HFFc6 (cell line): Measurements from ENCODE around the gene CCR2. TPM values are rescaled to one million over a fixed set of nuclear protein-coding genes. Genes with fewer than 3 reads are reported as not detected.
A peak's percentile ranks its signal among the peaks of the same experiment; 100 is the strongest.
"Not testable (repeated sequence)": the region's sequence is repeated elsewhere in the genome, so short reads cannot be mapped to it uniquely, and the experiment has no call there.

Source experiments
- DNase-seq: peaks from one replicate; pipeline ENCODE4 v3.0.0-alpha.2; 2018
- H3K27ac Mint-ChIP-seq: 2 replicates; pipeline ENCODE4 v1.8.0; 2020; ENCODE audit warnings: mild to moderate bottlenecking, mixed read lengths
- H3K27me3 Mint-ChIP-seq: 2 replicates; pipeline ENCODE4 v1.8.0; 2021; ENCODE audit warnings: mild to moderate bottlenecking, moderate library complexity, mixed read lengths; ENCODE audit not compliant: insufficient read depth
- H3K36me3 Mint-ChIP-seq: 2 replicates; pipeline ENCODE4 v1.8.0; 2021; ENCODE audit warnings: low read depth, mixed read lengths
- H3K4me1 Mint-ChIP-seq: 2 replicates; pipeline ENCODE4 v1.8.0; 2020; ENCODE audit warnings: low read depth, mixed read lengths
- H3K4me3 Mint-ChIP-seq: 2 replicates; pipeline ENCODE4 v1.8.0; 2020; ENCODE audit warnings: mild to moderate bottlenecking, moderate library complexity, mixed read lengths
- H3K9me3 Mint-ChIP-seq: 2 replicates; pipeline ENCODE4 v1.8.0; 2020; ENCODE audit warnings: mild to moderate bottlenecking, mixed read lengths
- total RNA-seq, 6 experiments: library from RNA; stranded (reverse); fragmentation: NEBNext Ultra II Directional; extraction: Animal tissue kit (Norgen Biotek cat#: 25700); gene quantifications; 2 replicates in 1 of 6; 3 replicates in 5 of 6; pipeline ENCODE4 v1.2.3, GENCODE V29; 2021
- TF ChIP-seq, protein P1 (sequence below): fragments of 200-600 bp; sonication (generic); IDR thresholded peaks from 2 replicates; pipeline ENCODE4 v1.5.0; 2021; ENCODE audit warnings: antibody characterized with exemption, mild to moderate bottlenecking

Gene CCR2
- total RNA-seq, 6 experiments from 2014 or later = not detected

DNA sequence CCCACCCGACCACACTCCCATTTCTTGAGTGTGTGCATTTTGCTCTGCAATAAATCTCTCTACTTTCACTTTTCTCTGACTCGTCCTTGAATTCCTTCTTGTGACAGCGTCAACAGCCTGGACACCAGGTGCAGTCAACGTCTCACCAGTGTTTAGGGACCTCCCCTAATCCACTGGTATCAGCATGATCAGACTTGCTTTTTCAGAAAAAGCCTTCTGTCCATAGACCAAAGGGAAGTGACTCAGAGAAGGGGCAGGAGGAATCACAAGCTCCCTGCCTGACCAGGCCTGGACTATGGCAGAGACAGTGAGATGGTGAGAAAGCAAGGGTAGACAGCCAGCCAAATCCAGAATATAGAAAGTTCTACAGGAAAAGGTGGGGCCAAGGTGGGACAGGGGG is 32.3 kb downstream of the CCR2 start:
- peaks cover 10% of the 10 kb centered on the region for H3K4me1 Mint-ChIP-seq
- TF ChIP-seq, protein P1, sequence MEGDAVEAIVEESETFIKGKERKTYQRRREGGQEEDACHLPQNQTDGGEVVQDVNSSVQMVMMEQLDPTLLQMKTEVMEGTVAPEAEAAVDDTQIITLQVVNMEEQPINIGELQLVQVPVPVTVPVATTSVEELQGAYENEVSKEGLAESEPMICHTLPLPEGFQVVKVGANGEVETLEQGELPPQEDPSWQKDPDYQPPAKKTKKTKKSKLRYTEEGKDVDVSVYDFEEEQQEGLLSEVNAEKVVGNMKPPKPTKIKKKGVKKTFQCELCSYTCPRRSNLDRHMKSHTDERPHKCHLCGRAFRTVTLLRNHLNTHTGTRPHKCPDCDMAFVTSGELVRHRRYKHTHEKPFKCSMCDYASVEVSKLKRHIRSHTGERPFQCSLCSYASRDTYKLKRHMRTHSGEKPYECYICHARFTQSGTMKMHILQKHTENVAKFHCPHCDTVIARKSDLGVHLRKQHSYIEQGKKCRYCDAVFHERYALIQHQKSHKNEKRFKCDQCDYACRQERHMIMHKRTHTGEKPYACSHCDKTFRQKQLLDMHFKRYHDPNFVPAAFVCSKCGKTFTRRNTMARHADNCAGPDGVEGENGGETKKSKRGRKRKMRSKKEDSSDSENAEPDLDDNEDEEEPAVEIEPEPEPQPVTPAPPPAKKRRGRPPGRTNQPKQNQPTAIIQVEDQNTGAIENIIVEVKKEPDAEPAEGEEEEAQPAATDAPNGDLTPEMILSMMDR = no peak

DNA sequence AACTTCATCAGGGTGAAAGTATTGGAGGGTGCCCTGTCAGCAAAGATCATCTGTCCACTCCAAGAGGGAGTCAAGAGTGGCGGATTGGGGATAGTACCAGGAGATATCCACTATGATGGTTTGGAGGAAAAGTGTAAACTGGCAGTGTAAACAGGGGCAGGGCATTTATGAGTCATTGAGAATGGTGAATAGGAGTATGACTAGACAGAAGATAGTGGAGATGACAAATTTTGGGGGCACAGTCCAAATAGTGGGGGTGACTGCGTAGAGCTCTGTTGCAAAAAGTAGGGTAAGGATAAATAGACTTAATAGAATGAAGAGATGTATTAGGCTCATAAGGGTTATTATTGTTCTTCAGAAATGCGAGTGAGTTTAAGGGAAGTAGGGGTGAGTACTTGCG is 34.9 kb downstream of the CCR2 start:
- H3K27me3 Mint-ChIP-seq = peaks cover 14% of the 10 kb centered on the region
- not testable (repeated sequence) for H3K9me3 Mint-ChIP-seq, H3K27ac Mint-ChIP-seq, DNase-seq, H3K36me3 Mint-ChIP-seq, H3K4me1 Mint-ChIP-seq, H3K4me3 Mint-ChIP-seq

More for the DNA sequence above, 32.3 kb downstream of the CCR2 start:
- no peak overlapping the region; the same call in 1 of the 2 replicates for H3K27ac Mint-ChIP-seq
- H3K27me3 Mint-ChIP-seq = peaks cover 13% of the 10 kb centered on the region
- H3K36me3 Mint-ChIP-seq = no peaks in the 10 kb centered on the region
- H3K4me3 Mint-ChIP-seq = peak overlapping the region; percentile 48; the same call in 1 of the 2 replicates
- H3K9me3 Mint-ChIP-seq = no peaks in the 10 kb centered on the region
- DNase-seq = peak; percentile 65

- peaks cover 15% of the 10 kb centered on the region for H3K27me3 Mint-ChIP-seq
- peaks cover 10% of the 10 kb centered on the region for H3K4me1 Mint-ChIP-seq
- TF ChIP-seq, protein P1 = no peak
- H3K9me3 Mint-ChIP-seq = no peaks in the 10 kb centered on the region
- no peak for DNase-seq
- no peak overlapping the region for H3K4me3 Mint-ChIP-seq
- no peaks in the 10 kb centered on the region for H3K36me3 Mint-ChIP-seq
- no peak overlapping the region for H3K27ac Mint-ChIP-seq
Measured at GRCh38 chr3:46389306-46389705, 35.4 kb downstream of the CCR2 start.

DNA sequence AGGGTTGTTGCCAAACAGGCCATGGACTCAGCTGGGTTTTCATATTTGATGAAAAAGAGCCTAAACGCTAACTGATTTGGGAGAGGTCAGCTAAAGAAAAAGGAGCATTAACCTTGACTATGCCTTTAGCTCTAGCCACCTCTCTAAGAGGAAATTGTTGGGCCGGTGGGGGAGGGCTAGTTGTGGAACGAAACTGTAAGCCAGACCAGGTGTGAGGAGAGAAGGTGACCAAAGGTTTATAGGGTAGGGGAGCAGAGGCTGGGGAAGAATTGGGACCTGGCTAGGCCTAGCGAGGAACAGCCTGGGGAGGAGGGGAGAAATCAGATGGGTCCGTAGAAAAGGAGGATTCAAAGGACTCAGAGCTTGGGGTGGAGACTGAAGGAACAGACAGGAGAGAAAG is 37.6 kb downstream of the CCR2 start:
- H3K36me3 Mint-ChIP-seq, DNase-seq, H3K4me3 Mint-ChIP-seq, H3K27ac Mint-ChIP-seq, H3K9me3 Mint-ChIP-seq: not testable (repeated sequence)
- peaks cover 20% of the 10 kb centered on the region for H3K27me3 Mint-ChIP-seq
- H3K4me1 Mint-ChIP-seq = peaks cover 12% of the 10 kb centered on the region

- Mint-ChIP-seq H3K36me3 (no peaks in the 10 kb centered on the region), H3K4me3 (no peak overlapping the region), H3K27ac (no peak overlapping the region), H3K9me3 (no peaks in the 10 kb centered on the region), H3K27me3 (peaks cover 18% of the 10 kb centered on the region), H3K4me1 (peaks cover 9% of the 10 kb centered on the region)
- TF ChIP-seq, protein P1 = no peak
- DNase-seq = no peak
Measured at GRCh38 chr3:46393011-46393410, 39.1 kb downstream of the CCR2 start.

DNA sequence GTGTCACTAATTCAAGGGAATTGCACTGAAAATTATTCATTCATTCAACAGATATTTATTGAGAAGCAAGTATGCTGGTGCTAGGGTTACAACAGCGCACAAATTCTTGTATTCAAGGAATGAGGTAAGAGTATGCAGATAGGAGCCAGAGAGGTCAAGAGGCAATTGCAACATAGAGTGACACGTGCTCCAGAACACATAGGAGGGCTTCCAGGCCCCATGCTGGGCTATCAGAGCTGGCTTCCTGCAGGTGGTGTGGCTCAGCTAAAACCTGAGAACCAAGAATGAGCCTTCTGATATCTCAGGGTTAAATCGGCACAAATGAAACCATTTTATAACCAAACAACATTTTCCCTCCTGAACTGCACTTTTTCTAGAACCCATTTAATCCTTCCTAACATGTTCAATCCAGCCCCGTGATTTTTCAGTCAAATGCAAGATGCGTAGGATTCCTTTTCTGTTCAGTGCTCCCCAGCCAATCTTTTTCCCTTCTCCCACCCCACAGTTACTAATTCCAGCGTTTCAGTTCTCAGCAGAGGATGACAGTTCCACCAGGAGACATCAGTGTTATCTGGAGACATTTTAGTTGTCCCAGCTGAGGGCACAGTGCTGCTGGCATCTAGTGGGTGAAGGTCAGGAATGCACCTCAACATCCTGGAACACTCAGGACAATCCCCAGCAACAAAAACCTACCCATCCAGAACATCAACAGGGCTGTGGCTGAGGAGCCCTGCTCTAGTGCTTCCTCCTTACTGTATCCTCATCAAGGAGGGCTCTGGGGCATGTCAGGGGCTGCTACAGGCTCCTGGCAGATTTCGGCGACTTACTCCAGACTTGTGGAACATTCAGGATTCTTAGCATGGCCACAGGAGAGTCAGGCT is 39.9 kb downstream of the CCR2 start:
- no peaks in the 10 kb centered on the region for H3K9me3 Mint-ChIP-seq
- H3K4me3 Mint-ChIP-seq = no peak overlapping the region
- H3K36me3 Mint-ChIP-seq = no peaks in the 10 kb centered on the region
- peaks cover 9% of the 10 kb centered on the region for H3K4me1 Mint-ChIP-seq
- H3K27ac Mint-ChIP-seq = no peak overlapping the region
- peaks cover 20% of the 10 kb centered on the region for H3K27me3 Mint-ChIP-seq
- DNase-seq = no peak
- TF ChIP-seq, protein P1 = no peak
